ENCODE measurements around the gene FAM227B.

GRCh38 chr15:49441356-49441755 is 179.3 kb downstream of the FAM227B start:
- TF ChIP-seq CTCF (IDR thresholded peaks at IDR 0.05) (no peak), POLR2AphosphoS5 (IDR thresholded peaks at IDR 0.05; ENCODE audit: insufficient read depth in 1 of 2, low read depth in 1 of 2) (no peak)

Data from vagina (tissue), 2 donors.